Keratinocyte (primary cell): ENCODE measurements around the gene RPP14. TPM values are rescaled to one million over a fixed set of nuclear protein-coding genes. Genes with fewer than 3 reads are reported as not detected.

ENCODE experiments used
- DNase-seq: peaks from one replicate; pipeline ENCODE4 v3.0.0-alpha.2; 2011; ENCODE audit warnings: low read depth, missing footprints, low spot score
- FAIRE-seq: peaks from 2 replicates; lab custom pipeline; 2011; peaks lifted over from hg19 to GRCh38; lab: Jason Lieb, UNC
- H2AFZ ChIP-seq: 2 replicates; pipeline ENCODE4 v1.6.0; 2012; ENCODE audit warnings: low read length, control low read depth, inconsistent platforms; ENCODE audit not compliant: control insufficient read depth
- H3K27ac ChIP-seq: 2 replicates; pipeline ENCODE4 v1.5.1; 2011; ENCODE audit warnings: low read length; ENCODE audit not compliant: control insufficient read depth, insufficient read depth
- H3K27me3 ChIP-seq: 3 replicates; pipeline ENCODE4 v1.6.0; 2011; ENCODE audit warnings: low read length; ENCODE audit not compliant: control insufficient read depth, insufficient read depth; ENCODE audit errors: extremely low read depth
- H3K36me3 ChIP-seq, 2 experiments: 2 replicates in 1 of 2; 3 replicates in 1 of 2; pipeline ENCODE4 v1.5.1; 2011; ENCODE audit warnings: low read length in 2 of 2, mild to moderate bottlenecking in 1 of 2; ENCODE audit not compliant: control insufficient read depth in 2 of 2, insufficient read depth in 2 of 2; ENCODE audit errors: extremely low read depth in 1 of 2
- H3K4me1 ChIP-seq: 3 replicates; pipeline ENCODE4 v1.5.1; 2011; ENCODE audit warnings: low read length; ENCODE audit not compliant: control insufficient read depth, insufficient read depth; ENCODE audit errors: extremely low read depth
- H3K4me2 ChIP-seq: 3 replicates; pipeline ENCODE4 v1.6.0; 2011; ENCODE audit warnings: low read depth, low read length; ENCODE audit not compliant: control insufficient read depth, insufficient read depth; ENCODE audit errors: extremely low read depth
- H3K4me3 ChIP-seq, 3 experiments: fragments of 200-600 bp in 1 of 3; sonication (generic) in 1 of 3; 2 replicates in 2 of 3; 3 replicates in 1 of 3; pipeline ENCODE4 v1.5.1; 2011 to 2016; ENCODE audit warnings: low read length in 3 of 3, mild to moderate bottlenecking in 3 of 3, control low read depth in 2 of 3, inconsistent platforms in 1 of 3, low read depth in 1 of 3, mixed read lengths in 1 of 3, mixed run types in 1 of 3, moderate library complexity in 1 of 3; ENCODE audit not compliant: control insufficient read depth in 2 of 3, insufficient read depth in 2 of 3; ENCODE audit errors: extremely low read depth in 1 of 3
- H3K79me2 ChIP-seq: 2 replicates; pipeline ENCODE4 v1.6.0; 2012; ENCODE audit warnings: low read length; ENCODE audit not compliant: control insufficient read depth, insufficient read depth
- H3K9ac ChIP-seq: 3 replicates; pipeline ENCODE4 v1.6.0; 2011; ENCODE audit warnings: low read length; ENCODE audit not compliant: control insufficient read depth, insufficient read depth; ENCODE audit errors: extremely low read depth
- H3K9me1 ChIP-seq: 3 replicates; pipeline ENCODE4 v1.6.0; 2011; ENCODE audit warnings: low read length; ENCODE audit not compliant: control insufficient read depth, insufficient read depth; ENCODE audit errors: extremely low read depth
- H3K9me3 ChIP-seq: 2 replicates; pipeline ENCODE4 v1.5.1; 2012; ENCODE audit warnings: low read depth, low read length; ENCODE audit not compliant: control insufficient read depth
- H4K20me1 ChIP-seq: 3 replicates; pipeline ENCODE4 v1.6.0; 2011; ENCODE audit warnings: low read length; ENCODE audit not compliant: control insufficient read depth, insufficient read depth; ENCODE audit errors: extremely low read depth
- CTCF ChIP-seq, 3 experiments: IDR thresholded peaks in 1 of 3; conservative IDR thresholded peaks in 1 of 3; optimal IDR thresholded peaks in 1 of 3; 2 replicates in 2 of 3; 3 replicates in 1 of 3; pipeline versions ENCODE3 to v1.5.1; 2011; ENCODE audit warnings: low read length in 3 of 3, mild to moderate bottlenecking in 3 of 3, moderate library complexity in 2 of 3, control low read depth in 1 of 3, inconsistent platforms in 1 of 3; ENCODE audit not compliant: insufficient read depth in 2 of 3; ENCODE audit errors: extremely low read depth in 1 of 3
- EZH2 ChIP-seq: IDR thresholded peaks from one replicate; pipeline ENCODE4 v1.6.1; 2012; ENCODE audit warnings: inconsistent platforms, mild to moderate bottlenecking, low read length, moderate library complexity
- dilution Hi-C: fragments of 300-500 bp; cut with MboI; formaldehyde crosslinking; loops from one replicate; pipeline ENCODE4 v1.7.0; 2020; ENCODE audit warnings: low sequenced_read_pairs; ENCODE audit not compliant: extremely low pct_ligation_motif_present
- polyA plus RNA-seq, 5 experiments: library from polyadenylated mRNA; depleted of rRNA in 3 of 5; stranded (reverse) in 3 of 5; stranded (forward) in 1 of 5; unstranded in 1 of 5; fragments of >200 nt; gene quantifications; 1 replicate in 1 of 5; 2 replicates in 3 of 5; 3 replicates in 1 of 5; pipeline versions ENCODE4 v1.2.1 to v1.2.3, GENCODE V29; 2011 to 2012; ENCODE audit warnings: missing spikeins in 2 of 5, low read depth in 1 of 5, low replicate concordance in 1 of 5

Gene RPP14
- polyA plus RNA-seq, 1 donor (not counting 4 experiments of a cell fraction or from before 2014, with no cell fraction given) = 24.6 TPM

- Histone ChIP-seq H3K9ac (no peak overlapping the region), H3K9me3 (no peaks in the 10 kb centered on the region), H3K27me3 (no peaks in the 10 kb centered on the region), H2AFZ (no peak overlapping the region), H3K9me1 (peaks cover 2% of the 10 kb centered on the region), H3K4me2 (no peak overlapping the region), H3K79me2 (no peaks in the 10 kb centered on the region), H4K20me1 (peaks cover 3% of the 10 kb centered on the region), H3K4me3 (no peak overlapping the region), H3K36me3 (no peaks in the 10 kb centered on the region), H3K4me1 (peaks cover 8% of the 10 kb centered on the region), H3K27ac (no peak overlapping the region)
- dilution Hi-C loops = no loop called here
- no peak for FAIRE-seq
- TF ChIP-seq CTCF (optimal IDR thresholded peaks at IDR 0.05 in 1 of 3, IDR thresholded peaks at IDR 0.05 in 1 of 3, conservative IDR thresholded peaks at IDR 0.05 in 1 of 3; ENCODE audit: extremely low read depth in 1 of 3, insufficient read depth in 2 of 3, low read length in 3 of 3) (no peak), EZH2 (no peak)
- DNase-seq = no peak
These were observed 46.6 kb downstream of the RPP14 start for GRCh38 chr3:58352626-58353025.

- Histone ChIP-seq H3K27ac (no peak overlapping the region), H3K9ac (no peak overlapping the region), H3K9me3 (no peaks in the 10 kb centered on the region), H3K4me1 (peaks cover 8% of the 10 kb centered on the region), H3K4me2 (no peak overlapping the region), H2AFZ (no peak overlapping the region), H4K20me1 (peaks cover 3% of the 10 kb centered on the region), H3K79me2 (no peaks in the 10 kb centered on the region), H3K27me3 (no peaks in the 10 kb centered on the region), H3K9me1 (peaks cover 2% of the 10 kb centered on the region), H3K36me3 (no peaks in the 10 kb centered on the region), H3K4me3 (no peak overlapping the region)
- dilution Hi-C loops = no loop called here
- FAIRE-seq = no peak
- no peak for DNase-seq
- no peak for TF ChIP-seq CTCF (optimal IDR thresholded peaks at IDR 0.05 in 1 of 3, IDR thresholded peaks at IDR 0.05 in 1 of 3, conservative IDR thresholded peaks at IDR 0.05 in 1 of 3; ENCODE audit: extremely low read depth in 1 of 3, insufficient read depth in 2 of 3, low read length in 3 of 3)
- no peak for TF ChIP-seq EZH2
These were observed 47.9 kb downstream of the RPP14 start for GRCh38 chr3:58353722-58354553.
